GM18508 (cell line): Measurements from ENCODE around the gene ZNF511.
"Not testable (repeated sequence)": the region's sequence is repeated elsewhere in the genome, so short reads cannot be mapped to it uniquely, and the experiment has no call there.

Experiments
- ATAC-seq: cut with Tn5 transposase; IDR thresholded peaks from one replicate; pipeline ENCODE4 v1.9.1; 2021; ENCODE audit warnings: moderate number of reproducible peaks; ENCODE audit not compliant: insufficient read depth, unreplicated experiment

Gene ZNF511

GRCh38 chr10:133312016-133312768, 3.5 kb downstream of the ZNF511 start:
- no peak for ATAC-seq

- ATAC-seq = no peak
These were observed 4.0 kb downstream of the ZNF511 start for GRCh38 chr10:133312769-133313145.

- ATAC-seq = no peak
These were observed 4.5 kb downstream of the ZNF511 start for GRCh38 chr10:133313192-133313591.

GRCh38 chr10:133314911-133315310, 6.2 kb downstream of the ZNF511 start:
- no peak for ATAC-seq

GRCh38 chr10:133315847-133316246, 7.1 kb downstream of the ZNF511 start:
- ATAC-seq = no peak

GRCh38 chr10:133316266-133316665, 7.6 kb downstream of the ZNF511 start:
- ATAC-seq = no peak

GRCh38 chr10:133316732-133317131, 8.0 kb downstream of the ZNF511 start:
- no peak for ATAC-seq

GRCh38 chr10:133318494-133319127, 9.9 kb downstream of the ZNF511 start:
- ATAC-seq = no peak

- ATAC-seq = not testable (repeated sequence)
These were observed 12.2 kb downstream of the ZNF511 start for GRCh38 chr10:133320852-133321422.

- ATAC-seq = not testable (repeated sequence)
These were observed 13.5 kb downstream of the ZNF511 start for GRCh38 chr10:133322064-133322709.

- no peak for ATAC-seq
These were observed 15.6 kb downstream of the ZNF511 start for GRCh38 chr10:133324198-133324792.

GRCh38 chr10:133324857-133325260, 16.1 kb downstream of the ZNF511 start:
- no peak for ATAC-seq

GRCh38 chr10:133325440-133326222, 16.9 kb downstream of the ZNF511 start:
- ATAC-seq = no peak

- ATAC-seq = no peak
These were observed 17.5 kb downstream of the ZNF511 start for GRCh38 chr10:133326223-133326551.

- no peak for ATAC-seq
These were observed 18.3 kb downstream of the ZNF511 start for GRCh38 chr10:133326745-133327650.

GRCh38 chr10:133327651-133328357, 19.1 kb downstream of the ZNF511 start:
- no peak for ATAC-seq

- no peak for ATAC-seq
These were observed 19.9 kb downstream of the ZNF511 start for GRCh38 chr10:133328358-133329343.
